NT2/D1 (cell line): ENCODE results near the gene GOT2.

Experiments used
- YY1 ChIP-seq: IDR thresholded peaks from 2 replicates; pipeline ENCODE4 v1.6.1; 2011; ENCODE audit not compliant: insufficient read length, insufficient read depth
- ZNF274 ChIP-seq: IDR thresholded peaks from 2 replicates; pipeline ENCODE4 v1.6.1; 2011; ENCODE audit warnings: mild to moderate bottlenecking, low read depth, low read length

DNA sequence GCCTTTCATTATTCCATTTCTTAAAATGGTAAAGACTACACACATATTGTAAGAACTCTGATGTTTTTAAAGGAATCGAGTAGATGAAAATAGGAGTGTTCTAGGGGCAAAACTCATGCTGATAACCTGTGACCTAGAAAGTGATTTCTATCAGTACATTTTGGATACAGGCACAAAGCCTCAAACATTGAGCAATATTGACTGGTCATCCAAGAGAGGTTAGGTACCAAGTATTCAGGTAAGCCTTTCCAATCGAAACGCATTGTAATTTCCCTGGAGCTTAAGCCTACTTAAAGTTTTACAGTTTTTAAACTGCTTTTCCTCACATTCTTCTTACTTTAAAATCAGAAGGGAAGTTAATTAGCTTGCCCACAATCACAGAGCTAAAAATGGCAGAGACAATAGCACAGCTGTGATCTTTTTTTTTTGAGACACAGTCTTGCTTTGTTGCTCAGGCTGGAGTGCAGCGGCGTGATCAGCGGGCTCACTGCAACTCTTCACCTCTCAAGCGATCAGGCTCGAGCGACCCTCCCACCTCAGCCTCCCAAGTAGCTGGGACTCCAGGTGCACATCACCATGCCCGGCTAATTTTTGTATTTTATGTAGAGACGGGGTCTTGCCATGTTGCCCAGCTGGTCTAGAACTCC is 3.3 kb downstream of the GOT2 start:
- TF ChIP-seq ZNF274 (no peak), YY1 (no peak)
